Mucosa of stomach (tissue), 1 donor: ENCODE measurements around the gene BMP8A.
"Not testable (repeated sequence)": the region's sequence is repeated elsewhere in the genome, so short reads cannot be mapped to it uniquely, and the experiment has no call there.

Experiments used
- H3K27me3 ChIP-seq: one replicate; pipeline ENCODE4 v1.7.0; 2013; ENCODE audit warnings: mild to moderate bottlenecking, low read length; ENCODE audit not compliant: control insufficient read depth, insufficient read depth
- H3K36me3 ChIP-seq: one replicate; pipeline ENCODE4 v1.7.0; 2013; ENCODE audit warnings: low read length; ENCODE audit not compliant: control insufficient read depth, insufficient read depth
- H3K4me1 ChIP-seq: one replicate; pipeline ENCODE4 v1.7.0; 2013; ENCODE audit warnings: mild to moderate bottlenecking, low read length; ENCODE audit not compliant: control insufficient read depth, insufficient read depth
- H3K4me3 ChIP-seq: one replicate; pipeline ENCODE4 v1.7.0; 2013; ENCODE audit warnings: low read length
- H3K9ac ChIP-seq: one replicate; pipeline ENCODE4 v1.7.0; 2013; ENCODE audit warnings: mild to moderate bottlenecking, low read length, moderate library complexity
- H3K9me3 ChIP-seq: one replicate; pipeline ENCODE4 v1.7.0; 2013; ENCODE audit warnings: mild to moderate bottlenecking, low read length, moderate library complexity; ENCODE audit not compliant: control insufficient read depth
- donor health status: Pancreatic carcinoma.

BMP8A gene

GRCh38 chr1:39466413-39467107 is 24.9 kb upstream of the BMP8A start:
- H3K9ac ChIP-seq, result no peak overlapping the region
- no peak overlapping the region for H3K4me3 ChIP-seq
- H3K9me3 ChIP-seq, result no peaks in the 10 kb centered on the region
- no peaks in the 10 kb centered on the region for H3K27me3 ChIP-seq
- H3K36me3 ChIP-seq, result peaks cover 15% of the 10 kb centered on the region
- H3K4me1 ChIP-seq, result no peaks in the 10 kb centered on the region

- H3K9me3 ChIP-seq, H3K27me3 ChIP-seq, H3K4me1 ChIP-seq, H3K4me3 ChIP-seq, H3K9ac ChIP-seq: not testable (repeated sequence)
- H3K36me3 ChIP-seq, result peaks cover 15% of the 10 kb centered on the region
These were observed 24.2 kb upstream of the BMP8A start for GRCh38 chr1:39467108-39467720.

GRCh38 chr1:39469150-39469549 is 22.3 kb upstream of the BMP8A start:
- Histone ChIP-seq H3K4me1 (no peaks in the 10 kb centered on the region), H3K9ac (no peak overlapping the region), H3K9me3 (no peaks in the 10 kb centered on the region), H3K27me3 (no peaks in the 10 kb centered on the region), H3K36me3 (peaks cover 8% of the 10 kb centered on the region), H3K4me3 (no peak overlapping the region)

- H3K36me3 ChIP-seq, result peaks cover 6% of the 10 kb centered on the region
- H3K27me3 ChIP-seq, result no peaks in the 10 kb centered on the region
- no peaks in the 10 kb centered on the region for H3K4me1 ChIP-seq
- no peak overlapping the region for H3K4me3 ChIP-seq
- H3K9me3 ChIP-seq, result no peaks in the 10 kb centered on the region
- H3K9ac ChIP-seq, result no peak overlapping the region
These were observed 21.4 kb upstream of the BMP8A start for GRCh38 chr1:39470040-39470439.

- H3K4me3 ChIP-seq, result no peak overlapping the region
- no peaks in the 10 kb centered on the region for H3K9me3 ChIP-seq
- H3K27me3 ChIP-seq, result no peaks in the 10 kb centered on the region
- H3K9ac ChIP-seq, result no peak overlapping the region
- H3K4me1 ChIP-seq, result no peaks in the 10 kb centered on the region
- peaks cover 6% of the 10 kb centered on the region for H3K36me3 ChIP-seq
These were observed 18.6 kb upstream of the BMP8A start for GRCh38 chr1:39472826-39473225.

- H3K27me3 ChIP-seq, result no peaks in the 10 kb centered on the region
- no peak overlapping the region for H3K4me3 ChIP-seq
- no peaks in the 10 kb centered on the region for H3K4me1 ChIP-seq
- no peak overlapping the region for H3K9ac ChIP-seq
- peaks cover 6% of the 10 kb centered on the region for H3K36me3 ChIP-seq
- H3K9me3 ChIP-seq, result no peaks in the 10 kb centered on the region
These were observed 18.1 kb upstream of the BMP8A start for GRCh38 chr1:39473324-39473723.

GRCh38 chr1:39474810-39475209 is 16.6 kb upstream of the BMP8A start:
- Histone ChIP-seq H3K9me3 (no peaks in the 10 kb centered on the region), H3K36me3 (no peaks in the 10 kb centered on the region), H3K4me1 (no peaks in the 10 kb centered on the region), H3K9ac (no peak overlapping the region), H3K4me3 (no peak overlapping the region), H3K27me3 (no peaks in the 10 kb centered on the region)

GRCh38 chr1:39475551-39475950 is 15.9 kb upstream of the BMP8A start:
- H3K4me3 ChIP-seq, H3K36me3 ChIP-seq, H3K4me1 ChIP-seq, H3K27me3 ChIP-seq, H3K9me3 ChIP-seq, H3K9ac ChIP-seq: not testable (repeated sequence)

GRCh38 chr1:39478126-39478915 is 13.1 kb upstream of the BMP8A start:
- Histone ChIP-seq H3K4me1 (no peaks in the 10 kb centered on the region), H3K9me3 (no peaks in the 10 kb centered on the region), H3K27me3 (no peaks in the 10 kb centered on the region), H3K9ac (no peak overlapping the region), H3K36me3 (peaks cover 6% of the 10 kb centered on the region), H3K4me3 (no peak overlapping the region)

GRCh38 chr1:39481289-39481688 is 10.1 kb upstream of the BMP8A start:
- no peaks in the 10 kb centered on the region for H3K4me1 ChIP-seq
- H3K27me3 ChIP-seq, result no peaks in the 10 kb centered on the region
- peaks cover 14% of the 10 kb centered on the region for H3K36me3 ChIP-seq
- no peak overlapping the region for H3K9ac ChIP-seq
- no peak overlapping the region for H3K4me3 ChIP-seq
- no peaks in the 10 kb centered on the region for H3K9me3 ChIP-seq

- Histone ChIP-seq H3K9ac (no peak overlapping the region), H3K36me3 (peaks cover 14% of the 10 kb centered on the region), H3K4me1 (no peaks in the 10 kb centered on the region), H3K4me3 (no peak overlapping the region), H3K9me3 (no peaks in the 10 kb centered on the region), H3K27me3 (no peaks in the 10 kb centered on the region)
These were observed 8.2 kb upstream of the BMP8A start for GRCh38 chr1:39483276-39483675.

- Histone ChIP-seq H3K4me1 (no peaks in the 10 kb centered on the region), H3K4me3 (no peak overlapping the region), H3K9ac (no peak overlapping the region), H3K27me3 (no peaks in the 10 kb centered on the region), H3K9me3 (no peaks in the 10 kb centered on the region), H3K36me3 (peaks cover 14% of the 10 kb centered on the region)
These were observed 6.9 kb upstream of the BMP8A start for GRCh38 chr1:39484564-39484963.
